Islet precursor cell (in vitro differentiated cells): ENCODE results near the gene IFNGR2.
A peak's percentile ranks its signal among the peaks of the same experiment; 100 is the strongest.
"Not testable (repeated sequence)": the region's sequence is repeated elsewhere in the genome, so short reads cannot be mapped to it uniquely, and the experiment has no call there.

Experiments
- DNase-seq: peaks from one replicate; pipeline ENCODE4 v3.0.0-alpha.2; 2018

IFNGR2 gene

DNA sequence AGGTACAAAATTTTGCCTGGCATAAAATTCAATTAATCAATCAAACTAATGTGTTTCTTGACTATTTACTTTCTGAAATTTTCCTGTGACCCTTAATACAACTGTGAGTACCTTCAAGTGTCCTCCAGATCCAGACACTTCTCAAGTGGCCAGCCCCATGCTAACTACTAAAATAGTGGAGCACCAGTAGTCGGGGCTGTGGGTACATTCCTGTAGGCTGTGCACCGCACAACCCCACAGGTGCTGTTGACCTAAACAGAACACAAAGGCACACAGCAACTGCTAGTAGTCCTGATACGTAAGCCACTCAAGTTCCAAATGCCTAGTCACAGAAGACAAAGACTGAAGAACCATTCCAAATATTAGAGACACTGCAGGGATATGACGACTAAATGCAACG is 40.0 kb downstream of the IFNGR2 start:
- DNase-seq, result no peak

GRCh38 chr21:33444499-33444898 is 41.3 kb downstream of the IFNGR2 start:
- DNase-seq, result no peak

GRCh38 chr21:33446620-33447019 is 43.4 kb downstream of the IFNGR2 start:
- not testable (repeated sequence) for DNase-seq

DNA sequence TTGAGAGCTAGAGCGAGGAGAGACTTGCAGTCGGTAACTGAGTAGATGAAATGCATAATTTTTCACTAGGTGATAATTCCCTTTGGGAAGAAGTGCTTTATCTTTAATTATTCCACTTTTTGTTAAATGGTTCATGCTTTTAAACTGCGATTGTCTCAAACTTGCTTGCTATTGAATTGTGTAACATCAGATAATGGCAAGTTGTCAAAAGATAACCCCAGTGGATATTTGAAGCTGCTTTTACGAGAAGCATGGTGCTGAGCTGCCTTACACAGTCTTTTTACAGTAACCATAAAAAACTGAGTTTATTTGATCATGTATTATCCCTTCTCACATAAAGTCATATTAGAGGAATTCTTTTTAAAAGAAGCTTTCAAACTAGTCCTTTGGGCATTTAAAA is 46.4 kb downstream of the IFNGR2 start:
- no peak for DNase-seq

DNA sequence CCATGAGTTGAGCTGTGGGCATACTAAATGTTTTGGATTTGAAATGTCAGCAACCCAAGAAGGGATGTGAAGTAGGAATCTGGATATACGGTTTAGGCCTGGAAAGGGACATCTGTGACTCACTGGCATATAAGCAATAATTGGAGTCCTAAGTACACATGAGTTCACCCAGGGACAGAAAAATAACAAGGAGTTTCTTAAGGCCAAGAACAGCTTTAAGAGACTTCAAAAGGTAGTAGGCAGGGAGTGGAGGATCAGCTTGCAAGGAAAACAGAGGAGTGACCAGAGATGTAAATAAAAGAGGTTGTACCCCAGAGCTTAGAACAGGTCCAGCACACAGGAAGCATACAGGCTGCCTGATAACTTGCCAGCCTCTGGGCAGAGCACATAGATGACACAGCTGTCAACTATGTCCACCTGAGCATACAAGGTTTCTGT is 48.4 kb downstream of the IFNGR2 start:
- no peak for DNase-seq

GRCh38 chr21:33452362-33452761 is 49.1 kb downstream of the IFNGR2 start:
- no peak for DNase-seq

GRCh38 chr21:33455686-33456446 is 52.7 kb downstream of the IFNGR2 start:
- DNase-seq, result no peak

- no peak for DNase-seq
Measured at GRCh38 chr21:33458861-33459260, 55.6 kb downstream of the IFNGR2 start.

DNA sequence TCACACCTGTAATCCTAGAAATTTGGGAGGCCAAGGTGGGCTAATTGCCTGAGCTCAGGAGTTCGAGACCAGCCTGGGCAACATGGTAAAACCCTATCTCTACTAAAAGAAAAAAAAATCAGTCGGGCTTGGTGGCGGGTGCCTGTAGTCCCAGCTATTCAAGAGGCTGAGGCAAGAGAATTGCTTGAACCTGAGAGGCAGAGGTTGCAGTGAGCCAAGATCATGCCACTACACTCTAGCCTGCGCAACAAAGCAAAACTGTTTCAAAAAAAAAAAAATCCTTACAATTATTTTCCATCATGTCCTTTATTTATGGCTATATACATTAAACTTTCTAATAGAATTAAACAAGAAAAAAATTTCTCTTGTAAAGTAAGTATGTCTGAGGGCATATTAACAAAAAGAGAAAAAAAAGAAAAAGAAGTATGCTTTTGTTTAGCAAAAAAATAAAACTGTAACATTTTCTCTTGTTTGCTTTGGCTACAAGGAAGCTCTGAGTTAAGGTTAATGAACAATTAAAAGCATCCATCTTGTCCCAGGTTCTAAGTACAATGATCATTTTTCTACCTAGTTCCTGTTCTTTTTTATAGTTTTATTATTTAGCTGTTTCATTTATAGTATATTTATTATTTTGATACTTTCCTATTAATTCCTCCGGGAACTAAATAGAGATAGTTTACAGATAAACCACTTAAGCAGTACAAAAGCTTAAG is 58.5 kb downstream of the IFNGR2 start:
- DNase-seq, result no peak

DNA sequence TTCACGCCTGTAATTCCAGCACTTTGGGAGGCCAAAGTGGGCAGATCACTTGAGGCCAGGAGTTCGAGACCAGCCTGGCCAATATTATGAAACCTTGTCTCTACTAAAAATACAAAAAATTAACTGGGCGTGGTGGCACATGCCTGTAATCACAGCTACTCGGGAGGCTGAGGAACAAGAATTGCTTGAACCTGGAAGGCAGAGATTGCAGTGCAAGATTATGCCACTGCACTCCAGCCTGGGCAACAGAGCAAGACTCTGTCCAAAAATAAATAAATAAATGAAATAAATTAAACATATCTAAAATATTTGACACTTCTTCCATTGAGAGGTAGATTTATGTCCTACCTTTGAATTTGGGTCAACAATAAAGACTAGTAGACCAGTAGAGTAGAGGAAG is 66.0 kb downstream of the IFNGR2 start:
- not testable (repeated sequence) for DNase-seq

GRCh38 chr21:33470701-33471100 is 67.5 kb downstream of the IFNGR2 start:
- DNase-seq, result no peak

DNA sequence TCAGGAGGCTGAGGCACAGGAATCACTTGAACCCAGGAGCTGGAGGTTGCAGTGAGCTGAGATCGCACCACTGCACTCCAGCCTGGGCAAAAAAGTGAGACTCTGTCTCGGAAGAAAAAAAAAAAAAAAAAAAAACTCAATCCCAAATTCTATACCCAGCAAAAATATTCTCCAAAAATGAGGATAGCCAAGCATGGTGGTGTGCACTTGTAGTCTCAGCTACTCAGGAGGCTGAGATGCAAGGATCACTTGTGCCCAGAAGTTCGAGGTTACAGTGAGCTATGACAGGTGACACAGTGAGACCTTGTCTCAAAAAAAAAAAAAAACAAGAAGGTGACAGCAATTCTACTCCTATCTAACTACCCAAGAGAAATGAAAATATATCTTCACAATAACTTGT is 70.1 kb downstream of the IFNGR2 start:
- no peak for DNase-seq

- DNase-seq, result no peak
Measured at GRCh38 chr21:33477066-33477465, 73.9 kb downstream of the IFNGR2 start.

GRCh38 chr21:33478182-33478581 is 75.0 kb downstream of the IFNGR2 start:
- no peak for DNase-seq

DNA sequence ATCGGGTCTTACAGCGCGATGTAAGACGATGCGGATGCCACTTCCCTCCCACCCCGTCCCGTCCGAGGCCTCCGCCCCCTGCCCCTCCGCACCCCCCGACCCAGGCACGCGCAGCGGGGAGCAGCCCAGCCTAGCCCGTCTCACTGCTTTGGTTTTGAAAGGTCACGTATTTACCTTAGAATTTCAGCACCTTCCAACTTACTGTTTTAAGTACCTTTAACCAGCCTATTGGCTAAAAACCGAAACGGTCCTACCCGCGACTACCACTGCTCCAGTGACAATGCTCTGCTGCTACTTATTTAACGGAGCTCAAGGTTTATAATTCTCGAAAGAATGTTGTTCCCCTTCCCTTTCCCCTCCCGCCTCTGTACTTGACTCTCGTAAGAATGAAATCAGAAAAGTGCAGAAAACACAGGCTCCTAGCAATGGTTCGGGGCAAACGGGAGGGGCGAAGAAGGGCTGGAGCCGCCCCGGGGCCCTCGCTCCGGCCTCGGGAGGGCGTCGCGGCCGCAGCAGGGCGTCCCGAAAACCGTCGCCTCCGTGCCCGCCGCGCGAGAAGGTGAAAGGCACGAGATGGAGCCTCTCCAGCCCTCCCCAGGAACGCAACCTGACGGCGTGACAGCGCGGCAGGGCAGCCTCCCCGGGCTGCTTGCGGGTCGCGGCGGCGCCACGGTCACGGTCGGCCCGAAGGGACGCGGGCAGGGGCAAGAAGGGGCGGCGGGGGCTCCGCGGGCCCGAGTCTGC is 75.9 kb downstream of the IFNGR2 start:
- peak; percentile 62 for DNase-seq

- DNase-seq, result peak; percentile 99
Measured at GRCh38 chr21:33479679-33480480, 76.7 kb downstream of the IFNGR2 start, which contains the start of gene TMEM50B. Gene TMEM50B, minus strand, starts transcription at chr21:33479974. Its CDS starts 11,089 bp downstream, at chr21:33468885.

GRCh38 chr21:33480481-33481103 is 77.4 kb downstream of the IFNGR2 start:
- no peak for DNase-seq

DNA sequence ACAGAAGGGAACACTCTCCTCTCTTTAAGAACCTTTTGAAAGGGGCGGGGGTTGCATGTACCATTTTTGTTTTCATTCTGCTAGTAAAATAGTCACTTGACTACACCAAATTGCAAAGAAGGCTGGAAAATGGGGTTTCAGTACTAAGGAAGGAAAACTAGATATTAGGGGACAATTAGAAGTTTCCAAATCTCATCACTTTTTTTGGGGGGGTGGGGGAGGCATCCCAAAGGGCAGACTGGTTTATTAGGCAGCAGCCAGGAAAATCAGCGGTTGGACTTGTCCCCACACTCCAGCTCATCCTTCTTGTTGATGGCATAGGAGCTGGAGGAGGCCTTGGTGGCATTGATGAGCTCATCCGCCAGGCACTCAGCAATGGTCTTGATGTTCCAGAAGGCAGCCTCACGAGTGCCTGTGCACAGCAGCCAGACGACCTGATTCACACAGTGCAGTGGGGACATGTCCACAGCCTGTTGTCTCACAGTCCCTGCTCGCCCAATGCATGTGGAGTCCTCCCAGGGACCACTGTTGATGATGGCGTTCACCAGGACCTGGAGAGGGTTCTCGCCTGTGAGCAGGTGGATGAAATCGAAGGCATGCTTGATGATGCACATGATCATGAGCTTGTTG is 78.2 kb downstream of the IFNGR2 start:
- DNase-seq, result peak; percentile 89
